Psoas muscle (tissue), 8 donors: ENCODE measurements around the gene STXBP6. TPM values are rescaled to one million over a fixed set of nuclear protein-coding genes. Genes with fewer than 3 reads are reported as not detected.

Experiments used
- ATAC-seq, 4 donors: fragments of 200-7000 bp; cut with Tn5 transposase; one replicate each; pipeline ENCODE4 v1.9.1; 2020; ENCODE audit warnings: moderate library complexity in 3 of 4, mild to moderate bottlenecking in 2 of 4
- DNase-seq, 2 donors: peaks; one replicate each; pipeline ENCODE4 v3.0.0-alpha.2; 2020
- H3K27ac ChIP-seq: fragments of 200-600 bp; one replicate; pipeline ENCODE4 v1.8.0; 2022
- H3K27me3 ChIP-seq, 3 donors: fragments of 200-600 bp in 1 of 3; one replicate each; pipeline versions ENCODE4 v1.6.1 to v1.8.0; 2013 to 2022; ENCODE audit warnings: low read length in 2 of 3, mild to moderate bottlenecking in 2 of 3, moderate library complexity in 1 of 3; ENCODE audit not compliant: insufficient read depth in 3 of 3
- H3K36me3 ChIP-seq, 2 donors: fragments of 200-600 bp in 1 of 2; one replicate each; pipeline versions ENCODE4 v1.6.1 to v1.8.0; 2013 to 2022; ENCODE audit warnings: low read depth in 1 of 2, mild to moderate bottlenecking in 1 of 2, moderate library complexity in 1 of 2; ENCODE audit not compliant: insufficient read depth in 1 of 2
- H3K4me1 ChIP-seq: fragments of 200-600 bp; one replicate; pipeline ENCODE4 v1.8.0; 2022
- H3K4me3 ChIP-seq: fragments of 200-600 bp; one replicate; pipeline ENCODE4 v1.8.0; 2022; ENCODE audit warnings: mild to moderate bottlenecking
- H3K9me3 ChIP-seq: fragments of 200-600 bp; one replicate; pipeline ENCODE4 v1.8.0; 2022
- WGBS, 3 donors: extraction: QIAGEN DNeasy Blood & Tissue Kit; methylation state at CpG; one replicate each; pipeline versions ENCODE4 v1.1.6 to v1.1.7; 2013; 5-methylcytosine and 5-hydroxymethylcytosine counted together
- intact Hi-C, 2 donors: fragments of 100-400 bp; cut with DNase I; formaldehyde crosslinking; loops; one replicate each; pipeline versions ENCODE4 v1.11.0 to v1.14.2; 2022
- polyA plus RNA-seq, 3 donors: library from polyadenylated mRNA; stranded (reverse); fragments of 200-250 nt; gene quantifications; one replicate each; pipeline ENCODE4 v1.2.3, GENCODE V29; 2013
- total RNA-seq, 4 donors: library from RNA; stranded (reverse); fragmentation: NEBNext Ultra II Directional in 2 of 4; extraction: Animal tissue kit (Norgen Biotek cat#: 25700) in 2 of 4; gene quantifications; one replicate each; pipeline versions ENCODE4 v1.2.1 to v1.2.4, GENCODE V29; 2021 to 2023
- TF ChIP-seq, protein P1 (sequence below): fragments of 200-600 bp; IDR thresholded peaks from one replicate; pipeline ENCODE4 v1.8.0; 2022; ENCODE audit warnings: antibody characterized with exemption
- donor health status: healthy with polysubstance abuse.
- donor health status: DM: no; HTN: no; CAD: no; lungs with moderate emphysema.
- donor health status: Bipolar disorder and iron deficiency.
- donor health status: healthy.
- donor health status: DM: yes; HTN: yes; CAD: no.
- donor health status: DM: no; HTN: no; CAD: no.
- donor health status: DM: no; HTN: no; CAD: no.
- donor health status: DM: yes; HTN: yes; CAD: no.

Gene STXBP6
- total and polyA plus RNA-seq, 7 donors = 1.1 to 3.5 (median 2.2) TPM

DNA sequence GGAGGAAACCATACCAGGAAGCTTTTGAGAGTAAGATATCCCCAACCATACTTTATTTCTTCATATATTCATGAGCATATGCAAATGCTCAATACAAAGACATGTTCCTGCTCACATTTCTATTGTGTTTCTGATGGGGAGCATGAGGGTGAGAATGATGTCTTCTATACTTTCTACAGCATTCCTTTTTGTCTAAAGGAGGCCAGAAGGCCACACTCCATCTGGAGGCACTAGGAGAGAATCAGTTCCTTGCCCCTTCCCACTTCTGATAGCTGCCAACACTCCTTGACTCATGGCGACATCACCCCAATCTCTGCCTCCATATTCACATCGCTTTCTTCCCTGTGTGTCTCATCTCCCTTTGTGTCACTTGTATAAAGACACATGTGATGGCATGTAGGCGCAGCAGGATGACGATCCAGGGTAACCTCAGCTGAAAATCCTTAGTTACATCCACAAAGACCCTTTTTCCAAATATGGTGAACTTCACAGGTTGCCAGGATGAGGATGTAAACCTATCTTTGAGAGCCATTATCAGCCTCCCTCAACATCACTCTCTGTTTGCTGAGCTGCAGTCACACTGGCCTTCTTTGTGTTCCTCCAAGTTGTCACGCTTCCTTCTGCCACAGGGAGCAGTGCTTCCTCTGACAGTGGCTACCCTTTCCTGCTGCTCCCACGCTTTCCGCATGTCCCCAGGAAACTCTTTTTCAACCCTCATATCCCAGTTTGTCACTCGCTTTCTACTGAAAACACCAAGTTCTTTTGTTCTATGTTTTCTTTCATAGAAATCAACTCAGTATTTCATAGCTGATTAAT lies 96.9 kb downstream of the STXBP6 start:
- ATAC-seq (no peak), DNase-seq (no peak)
- Histone ChIP-seq H3K9me3 (no peaks in the 10 kb centered on the region), H3K36me3 (no peaks in the 10 kb centered on the region), H3K27ac (no peak overlapping the region), H3K27me3 (no peaks in the 10 kb centered on the region), H3K4me1 (no peaks in the 10 kb centered on the region), H3K4me3 (no peak overlapping the region)
- 87 to 90% (median 89%) methylated on average over 8 of the region's 8 CpGs for WGBS, 3 donors
- TF ChIP-seq, protein P1, sequence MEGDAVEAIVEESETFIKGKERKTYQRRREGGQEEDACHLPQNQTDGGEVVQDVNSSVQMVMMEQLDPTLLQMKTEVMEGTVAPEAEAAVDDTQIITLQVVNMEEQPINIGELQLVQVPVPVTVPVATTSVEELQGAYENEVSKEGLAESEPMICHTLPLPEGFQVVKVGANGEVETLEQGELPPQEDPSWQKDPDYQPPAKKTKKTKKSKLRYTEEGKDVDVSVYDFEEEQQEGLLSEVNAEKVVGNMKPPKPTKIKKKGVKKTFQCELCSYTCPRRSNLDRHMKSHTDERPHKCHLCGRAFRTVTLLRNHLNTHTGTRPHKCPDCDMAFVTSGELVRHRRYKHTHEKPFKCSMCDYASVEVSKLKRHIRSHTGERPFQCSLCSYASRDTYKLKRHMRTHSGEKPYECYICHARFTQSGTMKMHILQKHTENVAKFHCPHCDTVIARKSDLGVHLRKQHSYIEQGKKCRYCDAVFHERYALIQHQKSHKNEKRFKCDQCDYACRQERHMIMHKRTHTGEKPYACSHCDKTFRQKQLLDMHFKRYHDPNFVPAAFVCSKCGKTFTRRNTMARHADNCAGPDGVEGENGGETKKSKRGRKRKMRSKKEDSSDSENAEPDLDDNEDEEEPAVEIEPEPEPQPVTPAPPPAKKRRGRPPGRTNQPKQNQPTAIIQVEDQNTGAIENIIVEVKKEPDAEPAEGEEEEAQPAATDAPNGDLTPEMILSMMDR = no peak
- intact Hi-C loops = no loop called here

DNA sequence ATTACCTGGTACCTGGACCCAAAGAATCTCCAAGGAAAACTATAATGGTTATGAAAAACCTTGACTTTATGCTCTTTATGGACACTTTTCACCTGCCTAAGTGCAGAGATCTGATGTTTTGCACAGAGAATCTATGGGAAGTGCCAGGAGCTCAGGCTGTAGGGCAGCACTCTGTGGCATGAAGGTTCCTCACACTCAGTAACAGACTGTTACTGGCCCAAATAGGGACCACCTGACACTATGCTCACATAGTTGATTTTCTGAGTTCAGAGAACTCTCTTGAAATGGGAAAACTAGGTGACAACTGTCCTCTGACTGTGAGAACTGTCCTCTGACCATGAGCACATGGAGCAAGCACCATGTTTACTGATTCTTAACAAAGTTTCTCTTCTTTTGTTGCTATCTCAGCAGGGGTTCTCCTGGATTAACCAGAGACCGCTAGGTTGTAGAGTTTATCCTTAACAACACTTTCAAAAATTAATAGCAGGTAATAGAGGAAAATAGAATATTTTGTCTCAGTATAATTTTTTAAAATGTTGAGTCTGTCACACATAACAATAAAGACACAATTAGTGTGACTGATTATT lies 101.6 kb downstream of the STXBP6 start:
- no peaks in the 10 kb centered on the region for H3K4me1 ChIP-seq
- no peaks in the 10 kb centered on the region for H3K27me3 ChIP-seq
- TF ChIP-seq, protein P1 = no peak
- no peaks in the 10 kb centered on the region for H3K9me3 ChIP-seq
- 94 to 97% (median 95%) methylated on average over 1 of the region's 1 CpG for WGBS, 3 donors
- H3K27ac ChIP-seq = no peak overlapping the region
- H3K4me3 ChIP-seq = no peak overlapping the region
- H3K36me3 ChIP-seq = no peaks in the 10 kb centered on the region
- DNase-seq = no peak
- ATAC-seq = no peak
- intact Hi-C loops = no loop called here

DNA sequence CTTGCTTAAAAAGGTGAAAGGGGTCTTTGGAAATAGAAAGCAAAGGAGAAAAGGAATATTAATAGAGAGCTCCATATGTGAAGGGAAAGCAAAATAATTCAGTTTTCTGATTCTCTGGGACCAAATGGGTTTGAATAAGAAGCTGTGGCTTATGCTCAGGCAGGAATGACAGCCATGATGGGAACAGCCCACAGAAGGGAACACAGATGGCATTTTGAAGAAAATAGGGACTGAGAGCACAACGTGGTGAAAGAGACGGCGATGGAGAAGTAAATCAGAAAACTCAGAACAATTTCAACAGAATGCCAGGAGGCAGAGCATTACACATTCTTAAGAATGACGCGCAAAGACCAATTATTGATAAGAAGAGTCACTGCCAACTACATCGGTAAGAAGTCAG lies 102.8 kb downstream of the STXBP6 start:
- TF ChIP-seq, protein P1 = no peak
- Histone ChIP-seq H3K4me3 (no peak overlapping the region), H3K27me3 (no peaks in the 10 kb centered on the region), H3K9me3 (no peaks in the 10 kb centered on the region), H3K27ac (no peak overlapping the region), H3K36me3 (no peaks in the 10 kb centered on the region), H3K4me1 (no peaks in the 10 kb centered on the region)
- ATAC-seq (no peak), DNase-seq (no peak)
- 85 to 95% (median 86%) methylated on average over 6 of the region's 6 CpGs for WGBS, 3 donors
- intact Hi-C loops = no loop called here

DNA sequence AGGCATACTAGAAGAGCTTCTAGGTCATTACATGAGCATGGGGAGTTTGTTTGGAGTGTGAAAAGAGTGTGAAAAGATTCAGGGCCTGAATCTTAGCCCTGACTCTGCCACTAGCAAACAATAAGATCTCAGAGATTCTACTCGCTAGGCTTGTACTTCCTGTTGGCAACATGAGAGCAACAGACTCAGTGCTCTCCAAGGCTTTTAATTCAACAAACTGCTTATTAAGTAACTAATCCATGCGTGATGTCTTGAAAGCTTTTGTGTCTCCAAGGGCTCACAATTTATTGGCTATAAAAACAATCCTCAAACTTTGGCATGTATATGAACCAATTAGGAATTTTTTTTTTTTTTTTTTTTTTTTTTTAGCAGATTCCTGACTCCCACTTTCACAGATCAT lies 105.1 kb downstream of the STXBP6 start:
- Histone ChIP-seq H3K27ac (no peak overlapping the region), H3K27me3 (no peaks in the 10 kb centered on the region), H3K4me1 (no peaks in the 10 kb centered on the region), H3K4me3 (no peak overlapping the region), H3K9me3 (no peaks in the 10 kb centered on the region), H3K36me3 (no peaks in the 10 kb centered on the region)
- ATAC-seq (no peak), DNase-seq (no peak)
- 19 to 69% (median 38%) methylated on average over 2 of the region's 2 CpGs for WGBS, 3 donors
- intact Hi-C loops = no loop called here
- TF ChIP-seq, protein P1 = no peak
